ENCODE results near the gene AIG1.

The AIG1 gene

DNA sequence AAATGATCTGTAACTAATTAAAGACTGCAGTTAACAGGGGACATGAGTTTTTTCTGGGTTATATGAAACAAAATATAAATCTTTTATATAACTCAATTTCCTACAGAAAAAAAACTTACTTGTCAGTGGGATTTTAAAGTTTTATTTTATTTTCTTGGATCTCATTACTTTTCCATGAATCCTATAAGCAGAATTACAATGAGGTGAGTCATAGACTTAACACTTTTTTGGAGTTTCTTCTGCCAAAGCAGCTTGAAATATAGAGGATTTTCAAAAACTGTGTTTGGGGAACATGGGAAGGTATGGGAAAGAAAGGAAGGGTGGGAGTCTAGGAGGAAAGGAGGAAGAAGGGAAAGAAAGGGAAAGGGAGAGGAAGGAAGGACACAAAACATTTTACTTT, 130.7 kb downstream of the AIG1 start:
- H3K4me3 ChIP-seq (replicated peaks; ENCODE audit: low read depth, low read length): no peak overlapping the region
- TF ChIP-seq, protein P1, sequence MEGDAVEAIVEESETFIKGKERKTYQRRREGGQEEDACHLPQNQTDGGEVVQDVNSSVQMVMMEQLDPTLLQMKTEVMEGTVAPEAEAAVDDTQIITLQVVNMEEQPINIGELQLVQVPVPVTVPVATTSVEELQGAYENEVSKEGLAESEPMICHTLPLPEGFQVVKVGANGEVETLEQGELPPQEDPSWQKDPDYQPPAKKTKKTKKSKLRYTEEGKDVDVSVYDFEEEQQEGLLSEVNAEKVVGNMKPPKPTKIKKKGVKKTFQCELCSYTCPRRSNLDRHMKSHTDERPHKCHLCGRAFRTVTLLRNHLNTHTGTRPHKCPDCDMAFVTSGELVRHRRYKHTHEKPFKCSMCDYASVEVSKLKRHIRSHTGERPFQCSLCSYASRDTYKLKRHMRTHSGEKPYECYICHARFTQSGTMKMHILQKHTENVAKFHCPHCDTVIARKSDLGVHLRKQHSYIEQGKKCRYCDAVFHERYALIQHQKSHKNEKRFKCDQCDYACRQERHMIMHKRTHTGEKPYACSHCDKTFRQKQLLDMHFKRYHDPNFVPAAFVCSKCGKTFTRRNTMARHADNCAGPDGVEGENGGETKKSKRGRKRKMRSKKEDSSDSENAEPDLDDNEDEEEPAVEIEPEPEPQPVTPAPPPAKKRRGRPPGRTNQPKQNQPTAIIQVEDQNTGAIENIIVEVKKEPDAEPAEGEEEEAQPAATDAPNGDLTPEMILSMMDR (IDR thresholded peaks at IDR 0.05; ENCODE audit: low read depth, low read length, missing control alignments): no peak
- DNase-seq (ENCODE audit: extremely low read depth, low read depth): no peak

DNA sequence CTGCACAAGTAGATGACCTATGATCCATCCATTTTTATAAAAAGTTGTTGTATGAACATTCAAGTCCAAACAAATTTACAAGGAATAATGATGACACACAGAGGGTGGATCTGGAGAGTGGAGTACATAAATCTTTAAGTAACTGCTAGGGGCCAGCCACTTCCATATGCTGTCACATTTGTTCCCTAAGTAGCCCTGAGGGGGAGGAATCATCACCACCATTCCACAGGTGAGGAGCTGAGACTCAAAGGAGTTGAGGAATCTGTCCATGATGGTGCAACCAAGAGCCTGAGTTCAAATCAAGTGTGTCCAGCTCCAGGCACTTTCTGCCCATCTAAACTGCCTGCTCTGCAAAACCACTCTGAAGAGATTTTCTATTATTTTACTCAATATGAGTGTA, 132.1 kb downstream of the AIG1 start:
- H3K4me3 ChIP-seq (replicated peaks; ENCODE audit: low read depth, low read length): no peak overlapping the region
- no peak for DNase-seq (ENCODE audit: extremely low read depth, low read depth)
- TF ChIP-seq, protein P1 (IDR thresholded peaks at IDR 0.05; ENCODE audit: low read depth, low read length, missing control alignments): no peak

DNA sequence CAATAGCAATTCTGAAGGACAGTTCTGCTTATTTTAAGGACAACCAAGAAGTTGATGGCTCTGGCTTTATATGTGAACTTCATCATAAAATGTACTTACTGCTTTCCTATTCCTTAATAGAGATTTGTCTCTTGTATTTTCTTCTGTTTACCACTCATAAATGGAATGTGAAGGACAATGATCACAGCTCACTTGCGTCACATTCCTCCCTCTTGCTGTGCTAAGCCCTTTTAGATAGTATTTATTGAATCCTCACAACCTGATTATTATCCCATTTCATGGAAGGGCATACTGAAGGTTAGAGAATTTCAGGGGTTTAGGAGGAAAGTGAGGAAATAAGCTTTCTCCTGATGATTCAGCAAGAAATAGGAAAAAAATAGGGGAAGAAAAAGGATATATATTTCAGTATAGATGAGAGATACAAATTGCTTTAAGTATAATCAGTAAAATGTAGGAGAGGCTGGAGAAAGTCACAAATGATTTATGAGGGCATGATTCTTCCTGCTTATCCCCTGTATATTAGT, 132.9 kb downstream of the AIG1 start:
- TF ChIP-seq, protein P1 (IDR thresholded peaks at IDR 0.05; ENCODE audit: low read depth, low read length, missing control alignments): no peak
- DNase-seq (ENCODE audit: extremely low read depth, low read depth): no peak
- H3K4me3 ChIP-seq (replicated peaks; ENCODE audit: low read depth, low read length): no peak overlapping the region

DNA sequence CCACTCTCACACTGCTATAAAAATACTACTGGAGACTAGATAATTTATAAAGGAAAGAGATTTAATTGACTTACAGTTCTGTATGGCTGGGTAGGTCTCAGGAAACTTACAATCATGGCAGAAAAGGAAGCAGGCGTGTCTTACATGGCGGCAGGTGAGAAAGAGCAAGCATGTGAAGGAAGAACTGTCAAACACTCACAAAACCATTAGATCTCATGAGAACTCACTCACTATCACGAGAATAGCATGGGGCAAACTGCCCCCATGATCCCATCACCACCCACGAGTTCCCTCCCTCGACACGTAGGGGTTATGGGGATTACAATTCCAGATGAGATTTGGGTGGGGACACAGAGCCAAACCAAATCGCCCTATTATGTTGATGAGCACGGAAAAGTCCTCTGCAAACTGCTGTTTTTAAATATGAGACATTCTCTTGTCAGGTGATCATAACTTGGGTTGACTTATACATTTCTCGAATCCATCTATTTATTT, 133.5 kb downstream of the AIG1 start:
- TF ChIP-seq, protein P1 (IDR thresholded peaks at IDR 0.05; ENCODE audit: low read depth, low read length, missing control alignments): no peak
- no peak overlapping the region for H3K4me3 ChIP-seq (replicated peaks; ENCODE audit: low read depth, low read length)
- DNase-seq (ENCODE audit: extremely low read depth, low read depth): no peak

DNA sequence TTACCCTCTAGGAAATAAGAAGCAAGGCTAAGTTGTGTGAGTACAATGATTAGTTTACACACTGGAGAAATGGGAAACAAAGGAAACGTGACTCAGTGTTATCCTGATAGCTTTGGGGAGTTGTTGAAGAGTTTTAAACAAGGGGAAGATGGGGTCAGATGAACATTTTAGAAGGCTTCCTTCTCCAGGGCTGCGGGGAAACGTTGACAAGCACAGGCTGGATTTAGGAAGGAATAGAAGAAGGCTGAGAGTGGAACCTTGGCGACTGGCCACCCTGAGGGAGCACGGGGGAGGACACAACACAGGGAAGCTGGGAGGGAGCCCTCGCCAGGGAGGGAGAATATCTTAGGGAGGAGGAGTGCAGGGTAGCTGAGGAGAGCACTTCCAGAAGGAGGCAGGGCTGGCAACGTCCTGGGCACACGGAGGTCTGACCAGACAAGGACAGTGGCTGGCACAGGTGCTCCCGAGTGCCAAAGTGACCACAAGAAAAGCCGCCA, 134.7 kb downstream of the AIG1 start:
- H3K4me3 ChIP-seq (replicated peaks; ENCODE audit: low read depth, low read length): no peak overlapping the region
- DNase-seq (ENCODE audit: extremely low read depth, low read depth): no peak
- TF ChIP-seq, protein P1 (IDR thresholded peaks at IDR 0.05; ENCODE audit: low read depth, low read length, missing control alignments): no peak

DNA sequence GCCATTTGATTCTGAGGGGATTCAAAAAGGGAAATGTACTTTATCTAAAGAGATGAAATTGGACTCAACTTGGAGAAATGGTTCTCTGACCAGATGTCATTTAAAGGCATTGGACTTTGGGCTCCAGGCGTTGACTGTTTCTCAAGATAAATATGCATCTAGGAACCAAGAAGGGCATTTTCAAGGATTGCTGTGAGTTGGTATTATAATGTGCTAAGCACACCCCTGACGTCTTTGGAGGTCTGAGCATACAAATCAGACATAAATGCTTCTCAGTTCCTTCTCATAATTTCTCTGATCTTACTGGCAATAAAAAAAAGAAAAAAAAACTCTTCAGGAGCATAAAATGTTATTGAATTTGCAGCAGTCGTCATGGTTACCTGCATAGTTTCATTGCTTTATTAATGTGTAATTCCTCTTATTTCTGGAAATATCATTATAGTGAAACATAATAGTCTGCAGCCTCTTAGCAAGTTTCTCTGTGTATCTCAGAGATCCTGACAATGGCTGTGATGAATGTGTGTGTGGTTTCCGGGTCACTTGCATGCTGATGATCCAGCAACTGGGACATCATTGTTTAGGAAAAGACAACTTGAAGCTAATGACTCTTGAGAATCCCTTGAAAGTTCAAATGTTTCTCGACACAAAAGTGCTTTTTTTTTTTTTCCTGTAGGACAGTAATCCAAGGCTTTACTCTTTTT, 136.0 kb downstream of the AIG1 start:
- no peak for DNase-seq (ENCODE audit: extremely low read depth, low read depth)
- no peak overlapping the region for H3K4me3 ChIP-seq (replicated peaks; ENCODE audit: low read depth, low read length)

More for the DNA sequence above, 136.0 kb downstream of the AIG1 start:
- TF ChIP-seq, protein P1 (IDR thresholded peaks at IDR 0.05; ENCODE audit: low read depth, low read length, missing control alignments): no peak

Data from HFF-Myc (cell line).